Endothelial cell of umbilical vein (primary cell): ENCODE measurements around the gene KSR1. TPM values are rescaled to one million over a fixed set of nuclear protein-coding genes. Genes with fewer than 3 reads are reported as not detected.

Source experiments
- BruUV-seq: library from RNA; stranded (reverse); fragments of 400-500 nt; replicated peaks from 2 replicates; lab custom pipeline; 2021; lab: Mats Ljungman, UMichigan
- CTCF ChIA-PET: fragments of 300-600, 350-600 bp; sonication (Branson Sonifier 250); formaldehyde crosslinking; loops from one replicate; lab custom pipeline; 2021; ENCODE audit warnings: antibody characterized with exemption, inconsistent platforms; lab: Charles Lee
- POLR2A ChIA-PET: fragments of 300-600, 350-600 bp; sonication (Branson Sonifier 250); formaldehyde crosslinking; loops from one replicate; lab custom pipeline; 2021; ENCODE audit warnings: antibody characterized with exemption, inconsistent platforms; lab: Charles Lee
- DNase-seq: peaks from one replicate; pipeline ENCODE4 v3.0.0-alpha.2; 2011; ENCODE audit warnings: low read depth, low spot score
- FAIRE-seq: peaks from 2 replicates; lab custom pipeline; 2011; peaks lifted over from hg19 to GRCh38; lab: Jason Lieb, UNC
- H2AFZ ChIP-seq: 2 replicates; pipeline ENCODE4 v1.6.0; 2012; ENCODE audit warnings: low read depth, low read length, control low read depth, inconsistent platforms
- H3K27ac ChIP-seq: 2 replicates; pipeline ENCODE4 v1.5.1; 2011; ENCODE audit warnings: low read depth, mild to moderate bottlenecking, control low read depth, low read length, moderate library complexity; ENCODE audit not compliant: insufficient read depth
- H3K27me3 ChIP-seq, 2 experiments: 2 replicates each; pipeline versions ENCODE4 v1.6.0 to v1.6.1; 2011; ENCODE audit warnings: low read length in 2 of 2, mixed read lengths in 1 of 2; ENCODE audit not compliant: control insufficient read depth in 2 of 2, insufficient read depth in 2 of 2
- H3K36me3 ChIP-seq, 2 experiments: 2 replicates in 1 of 2; 3 replicates in 1 of 2; pipeline ENCODE4 v1.5.1; 2011; ENCODE audit warnings: low read length in 2 of 2, mild to moderate bottlenecking in 1 of 2, moderate library complexity in 1 of 2; ENCODE audit not compliant: control insufficient read depth in 2 of 2, insufficient read depth in 2 of 2; ENCODE audit errors: extremely low read depth in 1 of 2
- H3K4me1 ChIP-seq: 3 replicates; pipeline ENCODE4 v1.5.1; 2011; ENCODE audit warnings: mild to moderate bottlenecking, low read length; ENCODE audit not compliant: control insufficient read depth, insufficient read depth; ENCODE audit errors: extremely low read depth
- H3K4me2 ChIP-seq: 2 replicates; pipeline ENCODE4 v1.6.1; 2011; ENCODE audit warnings: low read length, control low read depth, mixed read lengths; ENCODE audit not compliant: insufficient read depth
- H3K4me3 ChIP-seq, 3 experiments: fragments of 200-600 bp in 1 of 3; sonication (generic), shearing (Covaris generic) in 1 of 3; replicated peaks in 1 of 3; 2 replicates each; pipeline ENCODE4 v1.5.1; 2011 to 2016; ENCODE audit warnings: control low read depth in 3 of 3, low read length in 3 of 3, mild to moderate bottlenecking in 2 of 3, inconsistent platforms in 1 of 3, low read depth in 1 of 3, moderate library complexity in 1 of 3; ENCODE audit not compliant: insufficient read depth in 1 of 3
- H3K79me2 ChIP-seq: 2 replicates; pipeline ENCODE4 v1.6.0; 2012; ENCODE audit warnings: low read length, inconsistent platforms; ENCODE audit not compliant: control insufficient read depth, insufficient read depth
- H3K9ac ChIP-seq: replicated peaks from 2 replicates; pipeline ENCODE3; 2011; ENCODE audit warnings: low read length, control low read depth; ENCODE audit not compliant: insufficient read depth; ENCODE audit errors: extremely low read depth
- H3K9me1 ChIP-seq: replicated peaks from 3 replicates; pipeline ENCODE4 v1.6.0; 2011; ENCODE audit warnings: mild to moderate bottlenecking, low read length; ENCODE audit not compliant: control insufficient read depth, insufficient read depth; ENCODE audit errors: extremely low read depth
- H3K9me3 ChIP-seq: replicated peaks from 2 replicates; pipeline ENCODE4 v1.5.1; 2012; ENCODE audit warnings: low read length, inconsistent platforms; ENCODE audit not compliant: control insufficient read depth, insufficient read depth
- H4K20me1 ChIP-seq: replicated peaks from 2 replicates; pipeline ENCODE3; 2011; ENCODE audit warnings: mild to moderate bottlenecking, low read length; ENCODE audit not compliant: control insufficient read depth, insufficient read depth; ENCODE audit errors: extremely low read depth
- CTCF ChIP-seq, 2 donors: IDR thresholded peaks; 1 replicate in 1 of 2; 2 replicates in 1 of 2; pipeline ENCODE4 v1.5.1; 2011; ENCODE audit warnings: low read length in 2 of 2, mild to moderate bottlenecking in 2 of 2, moderate library complexity in 2 of 2, control low read depth in 1 of 2, inconsistent platforms in 1 of 2, low read depth in 1 of 2; ENCODE audit not compliant: insufficient read depth in 1 of 2; ENCODE audit errors: extremely low read depth in 1 of 2
- EZH2 ChIP-seq: IDR thresholded peaks from 2 replicates; pipeline ENCODE4 v1.6.1; 2012; ENCODE audit warnings: borderline replicate concordance, low read depth, mild to moderate bottlenecking, moderate library complexity, low read length, inconsistent platforms; ENCODE audit not compliant: severe bottlenecking
- FOS ChIP-seq: IDR thresholded peaks from 2 replicates; pipeline ENCODE4 v1.6.1; 2011; ENCODE audit warnings: mild to moderate bottlenecking, low read length, moderate library complexity, borderline replicate concordance; ENCODE audit not compliant: insufficient read depth
- GATA2 ChIP-seq: IDR thresholded peaks from 2 replicates; pipeline ENCODE4 v1.7.0; 2011; ENCODE audit warnings: low read depth, mild to moderate bottlenecking, moderate library complexity, mixed read lengths, low read length; ENCODE audit not compliant: insufficient read length, insufficient read depth
- JUN ChIP-seq: IDR thresholded peaks from 2 replicates; pipeline ENCODE4 v1.6.1; 2011; ENCODE audit warnings: borderline replicate concordance, low read depth; ENCODE audit not compliant: insufficient read length, insufficient read depth
- MAX ChIP-seq: IDR thresholded peaks from 2 replicates; pipeline ENCODE4 v1.6.1; 2011; ENCODE audit not compliant: insufficient read depth, insufficient read length
- MYC ChIP-seq: IDR thresholded peaks from one replicate; pipeline ENCODE4 v1.6.1; 2011; ENCODE audit warnings: mild to moderate bottlenecking, low read depth, low read length
- POLR2A ChIP-seq: IDR thresholded peaks from 2 replicates; pipeline ENCODE4 v1.6.1; 2012; ENCODE audit warnings: low read depth, mild to moderate bottlenecking, control low read depth, low read length
- POLR2AphosphoS5 ChIP-seq: IDR thresholded peaks from 2 replicates; pipeline ENCODE4 v1.6.1; 2012; ENCODE audit warnings: low read depth, mild to moderate bottlenecking, control low read depth, low read length, moderate library complexity; ENCODE audit not compliant: insufficient read depth
- dilution Hi-C: fragments of 300-500 bp; cut with MboI; formaldehyde crosslinking; loops from one replicate; pipeline ENCODE4 v1.15.0; 2019; ENCODE audit warnings: low sequenced_read_pairs; ENCODE audit not compliant: extremely low pct_ligation_motif_present
- intact Hi-C: fragments of 100-400 bp; cut with micrococcal nuclease; formaldehyde crosslinking; loops from one replicate; pipeline ENCODE4 v1.10.0; 2022
- polyA plus RNA-seq, 4 experiments: library from polyadenylated mRNA; depleted of rRNA in 3 of 4; stranded (reverse) in 3 of 4; unstranded in 1 of 4; fragments of >200 nt; gene quantifications; 2 replicates each; pipeline versions ENCODE4 v1.2.1 to v1.2.3, GENCODE V29; 2011 to 2012; ENCODE audit warnings: missing spikeins in 1 of 4
- total RNA-seq: library from RNA; stranded (reverse); gene quantifications from 2 replicates; pipeline ENCODE4 v1.2.3, GENCODE V29; 2021

Gene KSR1
- total and polyA plus RNA-seq, 2 donors (not counting 3 experiments of a cell fraction or from before 2014, with no cell fraction given): 35.4 to 80.2 TPM

- DNase-seq (no peak), FAIRE-seq (no peak)
- no peaks in the 10 kb centered on the region for H3K27me3 ChIP-seq
- no peaks in the 10 kb centered on the region for H3K36me3 ChIP-seq
- H3K9ac ChIP-seq: no peak overlapping the region
- no peaks in the 10 kb centered on the region for H4K20me1 ChIP-seq
- H3K4me3 ChIP-seq: no peak overlapping the region
- H3K4me1 ChIP-seq: peaks cover 5% of the 10 kb centered on the region
- H3K9me3 ChIP-seq: no peaks in the 10 kb centered on the region
- TF ChIP-seq POLR2AphosphoS5 (no peak), GATA2 (no peak), MYC (no peak), FOS (no peak), CTCF (IDR thresholded peaks at IDR 0.05; ENCODE audit: extremely low read depth in 1 of 2, insufficient read depth in 1 of 2, low read depth in 1 of 2, low read length in 2 of 2) (no peak), POLR2A (no peak), MAX (no peak), JUN (no peak), EZH2 (no peak)
- H3K27ac ChIP-seq: no peak overlapping the region
- dilution Hi-C loops (no loop called here), intact Hi-C loops (no loop called here)
- H3K4me2 ChIP-seq: no peak overlapping the region
- POLR2A ChIA-PET: no interaction called here
- no peak overlapping the region for H2AFZ ChIP-seq
- H3K79me2 ChIP-seq: peaks cover 3% of the 10 kb centered on the region
- CTCF ChIA-PET: interaction anchor here (0.9 to 1.9 kb wide), 2 partner anchors 54 to 90 kb away, joined by 3 to 4 read pairs; partner anchors contain the start of gene KSR1
- H3K9me1 ChIP-seq: no peaks in the 10 kb centered on the region
- BruUV-seq: no TSS peak
Measured at GRCh38 chr17:27545562-27546229, 89.4 kb downstream of the KSR1 start.
